MM.1S (cell line): ENCODE measurements around the gene TARS1.

Experiments used
- CTCF ChIP-seq: fragments of 300-600 bp; sonication (generic); IDR thresholded peaks from 2 replicates; pipeline ENCODE4 v1.5.1; 2016; ENCODE audit warnings: antibody characterized with exemption, low read length, mixed read lengths
- EZH2 ChIP-seq: fragments of 300-600 bp; sonication (generic); optimal IDR thresholded peaks from 2 replicates; pipeline ENCODE3; 2017; ENCODE audit warnings: low read depth, mild to moderate bottlenecking, antibody characterized with exemption, low read length, mixed read lengths
- EZH2phosphoT487 ChIP-seq: fragments of 300-600 bp; sonication (generic); IDR thresholded peaks from 2 replicates; pipeline ENCODE4 v1.6.1; 2018; ENCODE audit warnings: antibody characterized with exemption, low read length

- no peak for TF ChIP-seq CTCF
- TF ChIP-seq EZH2: no peak
- no peak for TF ChIP-seq EZH2phosphoT487
Observed at GRCh38 chr5:33411498-33411897, 29.3 kb upstream of the TARS1 start.
